T-helper 17 cell (primary cell): ENCODE data around the gene GRM1. TPM values are rescaled to one million over a fixed set of nuclear protein-coding genes. Genes with fewer than 3 reads are reported as not detected.

Experiments used
- ATAC-seq: fragments of 150-1000 bp; cut with Tn5 transposase; 2 replicates; pipeline ENCODE4 v1.10.0; 2021; ENCODE audit warnings: mild to moderate bottlenecking, moderate library complexity
- DNase-seq, 3 donors: peaks; one replicate each; pipeline versions ENCODE4 v3.0.0 to v3.0.0-alpha.2; 2020 to 2021
- H3K9me3 ChIP-seq: one replicate; pipeline ENCODE4 v1.7.0; 2013; ENCODE audit warnings: low read length, mild to moderate bottlenecking; ENCODE audit not compliant: control insufficient read depth, poor library complexity, severe bottlenecking
- H3K27ac Mint-ChIP-seq: one replicate; pipeline ENCODE4 v1.8.0; 2022; ENCODE audit warnings: mild to moderate bottlenecking, moderate library complexity, mixed read lengths
- H3K27me3 Mint-ChIP-seq: one replicate; pipeline ENCODE4 v1.8.0; 2022; ENCODE audit warnings: mixed read lengths
- H3K36me3 Mint-ChIP-seq: one replicate; pipeline ENCODE4 v1.8.0; 2022; ENCODE audit warnings: low read depth, mixed read lengths
- H3K4me1 Mint-ChIP-seq: one replicate; pipeline ENCODE4 v1.8.0; 2022; ENCODE audit warnings: mild to moderate bottlenecking, mixed read lengths
- H3K4me3 Mint-ChIP-seq: one replicate; pipeline ENCODE4 v1.8.0; 2022; ENCODE audit warnings: mild to moderate bottlenecking, moderate library complexity, mixed read lengths
- total RNA-seq, 4 donors: library from RNA in 2 of 4; stranded (reverse) in 2 of 4; gene quantifications; one replicate each; pipeline ENCODE4 v1.2.3 and lab custom pipeline; 2022 to 2026

Gene GRM1
- total RNA-seq, 2 donors from 2014 or later = not detected

DNA sequence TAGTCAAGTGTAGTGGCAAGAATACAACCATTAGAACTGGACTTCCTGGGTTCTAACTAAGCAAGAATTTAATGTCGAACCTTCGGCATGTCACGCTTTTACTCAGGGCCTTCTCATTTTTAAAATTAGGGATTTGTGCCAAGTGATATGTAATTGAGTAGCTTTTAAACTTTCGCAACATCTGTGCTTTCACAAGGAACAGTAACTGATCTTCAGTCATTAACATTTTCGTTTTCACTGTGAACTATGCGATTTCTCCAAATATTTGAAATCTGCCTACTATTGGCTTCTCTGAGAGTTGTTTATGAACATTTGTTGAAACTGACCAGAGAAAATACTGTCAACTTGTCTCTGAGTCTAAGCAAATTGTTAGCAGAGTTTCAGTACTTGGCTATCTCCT, 27.6 kb downstream of the GRM1 start:
- no peaks in the 10 kb centered on the region for H3K36me3 Mint-ChIP-seq
- no peak overlapping the region for H3K27ac Mint-ChIP-seq
- ATAC-seq (no peak), DNase-seq (no peak)
- no peaks in the 10 kb centered on the region for H3K9me3 ChIP-seq
- peaks cover 6% of the 10 kb centered on the region for H3K27me3 Mint-ChIP-seq
- no peak overlapping the region for H3K4me3 Mint-ChIP-seq
- no peaks in the 10 kb centered on the region for H3K4me1 Mint-ChIP-seq

GRCh38 chr6:146065690-146066089, 36.8 kb downstream of the GRM1 start:
- Mint-ChIP-seq H3K27ac (no peak overlapping the region), H3K36me3 (no peaks in the 10 kb centered on the region), H3K4me1 (no peaks in the 10 kb centered on the region), H3K27me3 (peaks cover 11% of the 10 kb centered on the region), H3K4me3 (no peak overlapping the region)
- no peaks in the 10 kb centered on the region for H3K9me3 ChIP-seq
- no peak for DNase-seq
- ATAC-seq = no peak

DNA sequence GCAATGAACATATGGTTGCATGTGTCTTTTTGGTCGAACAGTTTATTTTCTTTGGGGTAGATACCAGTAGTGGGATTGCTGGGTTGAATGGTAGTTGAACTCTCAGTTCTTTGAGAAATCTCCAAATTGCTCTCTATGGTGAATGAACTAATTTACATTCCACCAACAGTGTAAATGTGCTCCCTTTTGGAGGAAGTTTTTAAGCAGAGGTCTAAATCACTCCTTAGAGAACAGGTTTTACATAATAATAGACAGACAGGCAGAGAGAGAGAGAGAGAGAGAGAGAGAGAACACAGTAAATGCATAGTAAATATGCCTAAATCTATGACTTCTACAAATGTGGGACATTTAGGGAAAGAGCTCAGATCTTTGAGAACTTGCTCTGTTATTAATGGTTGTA, 37.6 kb downstream of the GRM1 start:
- no peaks in the 10 kb centered on the region for H3K9me3 ChIP-seq
- Mint-ChIP-seq H3K27ac (no peak overlapping the region), H3K36me3 (no peaks in the 10 kb centered on the region), H3K4me1 (no peaks in the 10 kb centered on the region), H3K27me3 (peaks cover 19% of the 10 kb centered on the region), H3K4me3 (no peak overlapping the region)
- ATAC-seq (no peak), DNase-seq (no peak)

- ATAC-seq = no peak
- H3K4me1 Mint-ChIP-seq = no peaks in the 10 kb centered on the region
These were observed 42.9 kb downstream of the GRM1 start for GRCh38 chr6:146071781-146072180.

DNA sequence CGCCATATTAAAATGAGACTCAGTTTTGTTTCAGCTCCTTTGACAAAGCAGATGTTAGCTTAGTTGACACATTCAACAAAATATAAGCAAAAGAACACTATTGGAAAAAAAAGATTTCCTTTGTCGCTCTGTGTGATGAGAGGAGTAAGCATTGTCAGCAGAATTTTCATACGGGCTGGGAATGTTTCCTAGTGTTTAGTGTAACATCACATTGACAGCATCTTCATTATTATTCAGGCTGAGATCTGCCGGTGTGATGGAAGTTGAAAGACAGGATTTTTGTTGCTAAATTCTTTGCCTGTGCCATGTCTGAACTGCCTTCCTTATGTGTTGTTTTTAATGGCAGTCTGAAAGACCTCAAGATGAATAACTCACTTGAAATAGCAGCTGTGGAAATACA, 49.1 kb downstream of the GRM1 start:
- no peak for DNase-seq
- Mint-ChIP-seq H3K4me3 (no peak overlapping the region), H3K36me3 (no peaks in the 10 kb centered on the region), H3K4me1 (no peaks in the 10 kb centered on the region), H3K27ac (no peak overlapping the region), H3K27me3 (peaks cover 5% of the 10 kb centered on the region)
- no peaks in the 10 kb centered on the region for H3K9me3 ChIP-seq
- ATAC-seq = no peak

More at GRCh38 chr6:146071781-146072180, 42.9 kb downstream of the GRM1 start:
- peaks cover 16% of the 10 kb centered on the region for H3K27me3 Mint-ChIP-seq
- no peaks in the 10 kb centered on the region for H3K36me3 Mint-ChIP-seq
- DNase-seq = no peak
- H3K9me3 ChIP-seq = no peaks in the 10 kb centered on the region
- H3K27ac Mint-ChIP-seq = no peak overlapping the region
- no peak overlapping the region for H3K4me3 Mint-ChIP-seq

DNA sequence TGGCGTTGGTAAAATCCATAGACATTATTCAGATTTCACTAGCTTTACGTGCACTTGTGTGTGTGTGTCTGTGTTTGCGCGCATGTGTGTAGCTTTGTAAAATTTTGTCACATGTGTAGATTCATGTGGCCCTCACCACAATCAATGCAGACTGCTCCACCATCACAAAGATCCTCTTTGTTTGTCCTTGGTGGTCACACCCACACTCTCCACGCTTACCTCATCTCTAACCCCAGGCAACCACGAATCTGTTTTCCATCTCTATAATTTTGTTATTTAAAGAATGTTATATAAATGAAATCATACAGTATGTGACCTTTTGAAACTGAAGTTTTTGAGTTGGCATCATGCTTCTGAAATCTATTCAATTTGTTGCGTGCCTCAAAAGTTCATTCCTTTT, 58.5 kb downstream of the GRM1 start:
- Mint-ChIP-seq H3K4me1 (no peaks in the 10 kb centered on the region), H3K4me3 (no peak overlapping the region), H3K27ac (no peak overlapping the region), H3K27me3 (peaks cover 5% of the 10 kb centered on the region), H3K36me3 (no peaks in the 10 kb centered on the region)
- no peaks in the 10 kb centered on the region for H3K9me3 ChIP-seq
- ATAC-seq = no peak
- no peak for DNase-seq

- no peak for ATAC-seq
- Mint-ChIP-seq H3K27ac (no peak overlapping the region), H3K4me3 (no peak overlapping the region), H3K27me3 (peaks cover 2% of the 10 kb centered on the region), H3K4me1 (no peaks in the 10 kb centered on the region), H3K36me3 (no peaks in the 10 kb centered on the region)
- no peaks in the 10 kb centered on the region for H3K9me3 ChIP-seq
- no peak for DNase-seq
These were observed 61.6 kb downstream of the GRM1 start for GRCh38 chr6:146090474-146090873.

GRCh38 chr6:146092961-146093686, 64.3 kb downstream of the GRM1 start:
- Mint-ChIP-seq H3K36me3 (no peaks in the 10 kb centered on the region), H3K4me3 (no peak overlapping the region), H3K27ac (no peak overlapping the region), H3K4me1 (no peaks in the 10 kb centered on the region), H3K27me3 (peaks cover 6% of the 10 kb centered on the region)
- no peak for DNase-seq
- no peaks in the 10 kb centered on the region for H3K9me3 ChIP-seq
- ATAC-seq = no peak

GRCh38 chr6:146095481-146095880, 66.6 kb downstream of the GRM1 start:
- Mint-ChIP-seq H3K4me3 (no peak overlapping the region), H3K27ac (no peak overlapping the region), H3K27me3 (peaks cover 6% of the 10 kb centered on the region), H3K36me3 (no peaks in the 10 kb centered on the region), H3K4me1 (no peaks in the 10 kb centered on the region)
- DNase-seq = no peak
- ATAC-seq = no peak
- H3K9me3 ChIP-seq = no peaks in the 10 kb centered on the region

DNA sequence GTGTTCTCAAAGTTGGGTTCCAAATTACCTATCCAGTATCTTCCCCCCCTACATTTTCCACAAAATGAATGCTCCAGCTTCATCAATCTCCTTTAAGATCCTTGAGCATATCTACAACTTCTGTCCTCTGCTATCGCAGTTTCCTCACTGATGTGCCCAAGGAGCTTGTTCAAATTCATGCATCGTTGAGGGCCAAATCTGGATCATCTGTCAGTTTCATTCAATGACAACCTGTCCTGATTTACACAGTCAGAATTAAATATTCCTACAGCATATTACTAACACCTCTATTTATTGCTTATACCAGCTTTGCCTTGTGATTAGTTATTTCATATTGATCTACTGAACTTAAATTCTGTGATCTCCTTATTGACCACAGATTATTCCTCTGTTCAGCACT, 68.7 kb downstream of the GRM1 start:
- H3K9me3 ChIP-seq = no peaks in the 10 kb centered on the region
- H3K27me3 Mint-ChIP-seq = peaks cover 6% of the 10 kb centered on the region
- DNase-seq (no peak), ATAC-seq (no peak)
- H3K36me3 Mint-ChIP-seq = no peaks in the 10 kb centered on the region
- H3K4me1 Mint-ChIP-seq = no peaks in the 10 kb centered on the region
- no peak overlapping the region for H3K4me3 Mint-ChIP-seq
- no peak overlapping the region for H3K27ac Mint-ChIP-seq

GRCh38 chr6:146100776-146101175, 71.9 kb downstream of the GRM1 start:
- no peak for ATAC-seq
- Mint-ChIP-seq H3K4me1 (no peaks in the 10 kb centered on the region), H3K36me3 (no peaks in the 10 kb centered on the region), H3K27me3 (peaks cover under 1% of the 10 kb centered on the region), H3K4me3 (no peak overlapping the region), H3K27ac (no peak overlapping the region)
- H3K9me3 ChIP-seq = no peaks in the 10 kb centered on the region
- no peak for DNase-seq

GRCh38 chr6:146103416-146104072, 74.7 kb downstream of the GRM1 start:
- no peaks in the 10 kb centered on the region for H3K9me3 ChIP-seq
- ATAC-seq (no peak), DNase-seq (no peak)
- Mint-ChIP-seq H3K27me3 (no peaks in the 10 kb centered on the region), H3K4me3 (no peak overlapping the region), H3K27ac (no peak overlapping the region), H3K36me3 (no peaks in the 10 kb centered on the region), H3K4me1 (no peaks in the 10 kb centered on the region)

DNA sequence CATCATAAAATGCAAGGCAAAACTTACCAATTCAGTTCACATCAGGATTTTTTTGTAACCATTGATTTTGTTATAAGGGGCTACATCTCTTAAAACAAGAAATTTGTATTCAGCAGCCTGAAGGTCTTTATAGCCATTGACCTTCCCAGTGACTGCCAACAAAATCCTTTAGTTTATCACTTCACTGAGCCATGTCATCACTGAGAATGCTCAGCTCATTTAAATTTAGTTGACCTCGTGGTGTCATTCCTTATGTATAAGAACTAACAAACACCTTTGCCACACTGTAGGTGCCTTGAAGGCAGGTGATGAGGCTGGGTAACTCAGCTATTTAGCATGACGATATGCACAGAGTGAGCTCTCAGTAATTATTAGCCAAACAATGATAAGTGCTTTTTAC, 77.7 kb downstream of the GRM1 start:
- Mint-ChIP-seq H3K4me3 (no peak overlapping the region), H3K4me1 (no peaks in the 10 kb centered on the region), H3K36me3 (no peaks in the 10 kb centered on the region), H3K27me3 (no peaks in the 10 kb centered on the region), H3K27ac (no peak overlapping the region)
- no peak for ATAC-seq
- no peaks in the 10 kb centered on the region for H3K9me3 ChIP-seq
- no peak for DNase-seq

GRCh38 chr6:146110990-146111389, 82.1 kb downstream of the GRM1 start:
- H3K27me3 Mint-ChIP-seq = no peaks in the 10 kb centered on the region
- no peak for ATAC-seq
- no peaks in the 10 kb centered on the region for H3K9me3 ChIP-seq
- no peak overlapping the region for H3K27ac Mint-ChIP-seq
- no peaks in the 10 kb centered on the region for H3K4me1 Mint-ChIP-seq
- no peaks in the 10 kb centered on the region for H3K36me3 Mint-ChIP-seq
- H3K4me3 Mint-ChIP-seq = no peak overlapping the region
- DNase-seq = no peak
